K562 (cell line): ENCODE measurements around the gene HACD1. TPM values are rescaled to one million over a fixed set of nuclear protein-coding genes. Genes with fewer than 3 reads are reported as not detected.
A peak's percentile ranks its signal among the peaks of the same experiment; 100 is the strongest.

Source experiments
- ARID1B ChIP-seq: fragments of 450-650 bp; IDR thresholded peaks from 2 replicates; pipeline ENCODE4 v1.6.1; 2016; ENCODE audit warnings: antibody characterized with exemption, mild to moderate bottlenecking, inconsistent platforms
- CBFA2T2 ChIP-seq: fragments of 450-650 bp; conservative IDR thresholded peaks from 2 replicates; pipeline ENCODE4 v1.6.1; 2017; ENCODE audit warnings: mild to moderate bottlenecking
- CBFA2T3 ChIP-seq: fragments of 450-650 bp; IDR thresholded peaks from 2 replicates; pipeline ENCODE4 v1.6.1; 2017
- DDX20 ChIP-seq: fragments of 450-650 bp; IDR thresholded peaks from 2 replicates; pipeline ENCODE4 v1.6.1; 2016; ENCODE audit warnings: missing genetic modification characterization, low read depth, mild to moderate bottlenecking, missing compliant biosample characterization, moderate library complexity
- FOXA3 ChIP-seq, 2 experiments: fragments of 450-650 bp in 1 of 2; sonication (generic) in 1 of 2; formaldehyde crosslinking; IDR thresholded peaks in 1 of 2; conservative IDR thresholded peaks in 1 of 2; 2 replicates each; pipeline versions ENCODE4 v1.4.0 to v1.8.0; 2020 to 2022; ENCODE audit warnings: mild to moderate bottlenecking in 2 of 2, missing genetic modification reagents in 1 of 2
- MTA2 ChIP-seq: fragments of 450-650 bp; IDR thresholded peaks from 2 replicates; pipeline ENCODE4 v1.6.1; 2016; ENCODE audit warnings: low read depth
- NR2C2 ChIP-seq, 2 experiments: fragments of 200-800 bp in 1 of 2; sonication (Bioruptor generic) in 1 of 2; sonication (generic) in 1 of 2; formaldehyde crosslinking in 1 of 2; IDR thresholded peaks; 2 replicates each; pipeline versions ENCODE4 v1.6.1 to v1.8.0; 2016 to 2022; ENCODE audit warnings: mild to moderate bottlenecking in 1 of 2, missing compliant biosample characterization in 1 of 2, missing genetic modification characterization in 1 of 2, missing genetic modification reagents in 1 of 2
- RBM25 ChIP-seq: fragments of 200-400 bp; formaldehyde crosslinking; IDR thresholded peaks from 2 replicates; pipeline ENCODE4 v1.6.1; 2018; ENCODE audit warnings: low read length, low read depth, moderate library complexity; ENCODE audit not compliant: severe bottlenecking
- SIX5 ChIP-seq, 2 experiments: IDR thresholded peaks; 2 replicates each; pipeline ENCODE4 v1.6.1; 2011; ENCODE audit warnings: low read length in 2 of 2, borderline replicate concordance in 1 of 2, low read depth in 1 of 2, mild to moderate bottlenecking in 1 of 2, moderate library complexity in 1 of 2; ENCODE audit not compliant: insufficient read depth in 1 of 2
- SMARCB1 ChIP-seq: IDR thresholded peaks from 2 replicates; pipeline ENCODE4 v1.6.1; 2011; ENCODE audit warnings: improper control_type of control experiment, low read depth; ENCODE audit not compliant: insufficient read length
- STAG1 ChIP-seq: sonication (generic); formaldehyde crosslinking; IDR thresholded peaks from 2 replicates; pipeline ENCODE4 v1.5.0; 2020; ENCODE audit warnings: missing genetic modification reagents, borderline replicate concordance
- TCF7 ChIP-seq: sonication (generic); IDR thresholded peaks from 2 replicates; pipeline ENCODE4 v1.6.1; 2016; ENCODE audit warnings: antibody characterized with exemption, borderline replicate concordance
- ZBED1 ChIP-seq: IDR thresholded peaks from 2 replicates; pipeline ENCODE4 v1.6.1; 2014
- ZEB2 ChIP-seq: fragments of 450-650 bp; IDR thresholded peaks from 2 replicates; pipeline ENCODE4 v1.6.1; 2016
- ZNF121 ChIP-seq: sonication (generic); formaldehyde crosslinking; conservative IDR thresholded peaks from 2 replicates; pipeline ENCODE4 v1.8.0; 2022; ENCODE audit warnings: missing genetic modification reagents
- ZNF311 ChIP-seq: fragments of 250-450 bp; sonication (Bioruptor Pico); IDR thresholded peaks from 2 replicates; pipeline ENCODE4 v1.4.0; 2020; ENCODE audit warnings: mild to moderate bottlenecking, moderate library complexity
- ZNF695 ChIP-seq: fragments of 450-650 bp; formaldehyde crosslinking; IDR thresholded peaks from 2 replicates; pipeline ENCODE4 v1.4.0; 2020; ENCODE audit warnings: mild to moderate bottlenecking, moderate library complexity
- polyA plus RNA-seq, 8 experiments: library from polyadenylated mRNA; depleted of rRNA in 4 of 8; stranded (reverse) in 5 of 8; unstranded in 3 of 8; fragments of >200 nt; fragmentation: Nextera tagmentation in 2 of 8; fragmentation: Illumina TruSeq in 1 of 8; extraction: Ambion mirVana in 2 of 8; extraction: Trizol in 1 of 8; gene quantifications; 2 replicates each; pipeline versions ENCODE4 v1.2.1 to v1.2.3, GENCODE V29; 2011 to 2014; ENCODE audit warnings: inconsistent platforms in 1 of 8, missing spikeins in 1 of 8
- total RNA-seq, 7 experiments: library from RNA; depleted of rRNA in 6 of 7; stranded (reverse); fragments of >200 nt in 6 of 7; fragmentation: Illumina TruSeq in 2 of 7; extraction: Trizol in 2 of 7; gene quantifications; 2 replicates each; pipeline versions ENCODE4 v1.2.1 to v1.2.3, GENCODE V29; 2011 to 2021; ENCODE audit warnings: low replicate concordance in 1 of 7
- TF ChIP-seq, protein P1 (sequence below), 2 experiments: fragments of 450-650 bp in 1 of 2; IDR thresholded peaks; 2 replicates each; pipeline ENCODE4 v1.6.1; 2011 to 2017; ENCODE audit warnings: low read depth in 2 of 2, antibody characterized with exemption in 1 of 2, borderline replicate concordance in 1 of 2, low read length in 1 of 2, mild to moderate bottlenecking in 1 of 2, mixed read lengths in 1 of 2; ENCODE audit not compliant: control insufficient read depth in 1 of 2
- TF ChIP-seq, protein P2 (sequence below): fragments of 150-350 bp; conservative IDR thresholded peaks from 2 replicates; pipeline ENCODE4 v1.6.1; 2014; ENCODE audit warnings: low read length
- TF ChIP-seq, protein P3 (sequence below), 2 experiments: fragments of 450-650 bp; IDR thresholded peaks; 2 replicates each; pipeline ENCODE4 v1.6.1; 2016

HACD1 gene
- total and polyA plus RNA-seq, 9 of the 15 experiments (the other 6 are each of a cell fraction or from before 2014, with no cell fraction given) = 0.99 to 4.5 (median 2.4) TPM

DNA sequence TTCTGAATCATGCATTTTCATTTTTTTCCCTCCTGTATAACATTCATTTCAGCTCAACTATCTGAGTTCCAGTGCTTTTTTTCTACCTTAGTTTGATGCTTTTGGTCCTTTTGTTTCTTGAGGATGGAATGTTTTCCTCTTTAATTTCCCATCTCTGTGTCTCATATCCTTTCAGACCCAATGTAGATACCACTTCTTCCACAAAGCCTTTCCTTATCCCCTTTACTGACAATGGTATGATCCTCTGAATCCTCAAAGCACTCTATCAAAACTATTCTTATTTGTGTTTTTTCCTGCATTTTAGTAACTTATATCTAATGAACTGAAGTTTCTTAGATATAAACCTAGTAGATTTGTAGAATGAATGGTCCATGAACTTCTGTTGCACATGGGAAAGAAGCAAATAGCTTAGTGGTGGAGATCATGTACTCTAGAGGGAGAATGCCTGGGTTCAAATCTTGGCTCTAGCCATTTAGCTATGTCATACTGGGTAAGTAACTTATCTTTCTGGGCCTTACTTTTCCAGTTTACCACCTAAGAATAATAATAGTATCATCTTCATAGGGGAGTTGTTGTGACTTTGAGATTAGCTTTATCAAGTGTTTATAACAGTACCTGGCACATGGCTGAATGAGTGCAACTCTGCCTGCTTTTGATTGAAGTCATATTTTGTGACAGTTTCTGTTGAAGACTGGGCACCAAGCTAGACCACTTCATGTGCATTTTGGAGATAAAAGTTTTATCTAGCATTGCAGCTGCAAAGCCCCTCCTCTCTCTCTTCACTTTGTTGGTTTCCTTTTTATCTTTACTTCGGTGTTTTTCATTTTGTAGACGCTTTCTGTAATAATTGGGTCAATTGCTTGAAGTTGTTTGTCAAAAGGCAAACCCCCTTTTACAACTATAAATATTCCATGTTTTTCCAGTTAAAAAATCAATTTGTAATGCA lies 45.3 kb upstream of the HACD1 start (continued):
- TF ChIP-seq STAG1 (CRISPR knock-in tag) = no peak
- peak; percentile 84; the same call in 1 of the 2 replicates for TF ChIP-seq ZBED1
- no peak for TF ChIP-seq NR2C2 (CRISPR knock-in tag; IDR thresholded peaks at IDR 0.05)
- no peak for TF ChIP-seq NR2C2 (tag; IDR thresholded peaks at IDR 0.05)
- TF ChIP-seq ZNF695 = no peak
- TF ChIP-seq ZNF121 = no peak
- TF ChIP-seq ARID1B = peak; percentile 100
- peak; percentile 78 for TF ChIP-seq SMARCB1
- peak; percentile 95 for TF ChIP-seq ZEB2
- TF ChIP-seq, protein P1, sequence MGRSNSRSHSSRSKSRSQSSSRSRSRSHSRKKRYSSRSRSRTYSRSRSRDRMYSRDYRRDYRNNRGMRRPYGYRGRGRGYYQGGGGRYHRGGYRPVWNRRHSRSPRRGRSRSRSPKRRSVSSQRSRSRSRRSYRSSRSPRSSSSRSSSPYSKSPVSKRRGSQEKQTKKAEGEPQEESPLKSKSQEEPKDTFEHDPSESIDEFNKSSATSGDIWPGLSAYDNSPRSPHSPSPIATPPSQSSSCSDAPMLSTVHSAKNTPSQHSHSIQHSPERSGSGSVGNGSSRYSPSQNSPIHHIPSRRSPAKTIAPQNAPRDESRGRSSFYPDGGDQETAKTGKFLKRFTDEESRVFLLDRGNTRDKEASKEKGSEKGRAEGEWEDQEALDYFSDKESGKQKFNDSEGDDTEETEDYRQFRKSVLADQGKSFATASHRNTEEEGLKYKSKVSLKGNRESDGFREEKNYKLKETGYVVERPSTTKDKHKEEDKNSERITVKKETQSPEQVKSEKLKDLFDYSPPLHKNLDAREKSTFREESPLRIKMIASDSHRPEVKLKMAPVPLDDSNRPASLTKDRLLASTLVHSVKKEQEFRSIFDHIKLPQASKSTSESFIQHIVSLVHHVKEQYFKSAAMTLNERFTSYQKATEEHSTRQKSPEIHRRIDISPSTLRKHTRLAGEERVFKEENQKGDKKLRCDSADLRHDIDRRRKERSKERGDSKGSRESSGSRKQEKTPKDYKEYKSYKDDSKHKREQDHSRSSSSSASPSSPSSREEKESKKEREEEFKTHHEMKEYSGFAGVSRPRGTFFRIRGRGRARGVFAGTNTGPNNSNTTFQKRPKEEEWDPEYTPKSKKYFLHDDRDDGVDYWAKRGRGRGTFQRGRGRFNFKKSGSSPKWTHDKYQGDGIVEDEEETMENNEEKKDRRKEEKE (IDR thresholded peaks at IDR 0.05; ENCODE audit: borderline replicate concordance in 1 of 2, control insufficient read depth in 1 of 2, low read depth in 2 of 2, low read length in 1 of 2) = peak in 1 of 2 experiments; percentile 63; a peak in 1 of 4 replicates
- TF ChIP-seq MTA2 = peak; percentile 99
- peak; percentile 91; the same call in 1 of the 2 replicates for TF ChIP-seq TCF7
- peak; percentile 82 for TF ChIP-seq ZNF311 (CRISPR knock-in tag)
- TF ChIP-seq DDX20 (tag) = 0 out of 2 replicates have a peak, but pooled peaks have one; percentile 55
- TF ChIP-seq, protein P2, sequence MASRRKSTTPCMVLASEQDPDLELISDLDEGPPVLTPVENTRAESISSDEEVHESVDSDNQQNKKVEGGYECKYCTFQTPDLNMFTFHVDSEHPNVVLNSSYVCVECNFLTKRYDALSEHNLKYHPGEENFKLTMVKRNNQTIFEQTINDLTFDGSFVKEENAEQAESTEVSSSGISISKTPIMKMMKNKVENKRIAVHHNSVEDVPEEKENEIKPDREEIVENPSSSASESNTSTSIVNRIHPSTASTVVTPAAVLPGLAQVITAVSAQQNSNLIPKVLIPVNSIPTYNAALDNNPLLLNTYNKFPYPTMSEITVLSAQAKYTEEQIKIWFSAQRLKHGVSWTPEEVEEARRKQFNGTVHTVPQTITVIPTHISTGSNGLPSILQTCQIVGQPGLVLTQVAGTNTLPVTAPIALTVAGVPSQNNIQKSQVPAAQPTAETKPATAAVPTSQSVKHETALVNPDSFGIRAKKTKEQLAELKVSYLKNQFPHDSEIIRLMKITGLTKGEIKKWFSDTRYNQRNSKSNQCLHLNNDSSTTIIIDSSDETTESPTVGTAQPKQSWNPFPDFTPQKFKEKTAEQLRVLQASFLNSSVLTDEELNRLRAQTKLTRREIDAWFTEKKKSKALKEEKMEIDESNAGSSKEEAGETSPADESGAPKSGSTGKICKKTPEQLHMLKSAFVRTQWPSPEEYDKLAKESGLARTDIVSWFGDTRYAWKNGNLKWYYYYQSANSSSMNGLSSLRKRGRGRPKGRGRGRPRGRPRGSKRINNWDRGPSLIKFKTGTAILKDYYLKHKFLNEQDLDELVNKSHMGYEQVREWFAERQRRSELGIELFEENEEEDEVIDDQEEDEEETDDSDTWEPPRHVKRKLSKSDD = no peak
- TF ChIP-seq CBFA2T3 = peak; percentile 100
- TF ChIP-seq, protein P3, sequence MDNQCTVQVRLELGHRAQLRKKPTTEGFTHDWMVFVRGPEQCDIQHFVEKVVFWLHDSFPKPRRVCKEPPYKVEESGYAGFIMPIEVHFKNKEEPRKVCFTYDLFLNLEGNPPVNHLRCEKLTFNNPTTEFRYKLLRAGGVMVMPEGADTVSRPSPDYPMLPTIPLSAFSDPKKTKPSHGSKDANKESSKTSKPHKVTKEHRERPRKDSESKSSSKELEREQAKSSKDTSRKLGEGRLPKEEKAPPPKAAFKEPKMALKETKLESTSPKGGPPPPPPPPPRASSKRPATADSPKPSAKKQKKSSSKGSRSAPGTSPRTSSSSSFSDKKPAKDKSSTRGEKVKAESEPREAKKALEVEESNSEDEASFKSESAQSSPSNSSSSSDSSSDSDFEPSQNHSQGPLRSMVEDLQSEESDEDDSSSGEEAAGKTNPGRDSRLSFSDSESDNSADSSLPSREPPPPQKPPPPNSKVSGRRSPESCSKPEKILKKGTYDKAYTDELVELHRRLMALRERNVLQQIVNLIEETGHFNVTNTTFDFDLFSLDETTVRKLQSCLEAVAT (IDR thresholded peaks at IDR 0.05) = peak; percentile 39 to 53; a peak in 1 of 4 replicates
- no peak for TF ChIP-seq SIX5 (IDR thresholded peaks at IDR 0.05; ENCODE audit: borderline replicate concordance in 1 of 2, insufficient read depth in 1 of 2, low read depth in 1 of 2, low read length in 2 of 2)
- TF ChIP-seq CBFA2T2 = peak; percentile 99
- TF ChIP-seq FOXA3 (CRISPR knock-in tag; conservative IDR thresholded peaks at IDR 0.05 in 1 of 2, IDR thresholded peaks at IDR 0.05 in 1 of 2) = no peak
- no peak for TF ChIP-seq RBM25
